GM12873 (cell line): Measurements from ENCODE around the gene MEGF11.

Experiments used
- TF ChIP-seq, protein P1 (sequence below): IDR thresholded peaks from 2 replicates; pipeline ENCODE4 v1.5.1; 2012; ENCODE audit warnings: low read depth, mild to moderate bottlenecking, moderate library complexity, low read length, control low read depth; ENCODE audit not compliant: insufficient read depth; ENCODE audit errors: missing control alignments

The MEGF11 gene

DNA sequence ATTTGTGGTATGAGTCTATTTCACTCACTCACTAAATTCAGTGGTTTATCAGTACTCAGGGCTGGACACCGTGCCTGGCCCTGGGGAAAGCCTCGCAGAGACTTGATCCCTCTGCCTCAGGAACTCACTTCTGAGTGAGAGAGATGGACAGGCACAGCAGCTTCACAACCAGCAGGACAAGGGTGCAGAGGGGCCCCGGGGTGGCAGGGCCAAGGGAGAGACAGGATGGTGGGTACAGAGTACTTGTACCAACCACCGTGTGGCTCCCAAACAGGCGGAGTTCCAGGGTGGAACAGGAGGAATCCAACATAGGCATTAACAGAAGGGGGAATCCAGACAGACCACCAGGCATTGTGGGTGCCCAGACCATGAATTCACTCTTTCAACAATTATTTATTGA, 143.7 kb downstream of the MEGF11 start:
- TF ChIP-seq, protein P1, sequence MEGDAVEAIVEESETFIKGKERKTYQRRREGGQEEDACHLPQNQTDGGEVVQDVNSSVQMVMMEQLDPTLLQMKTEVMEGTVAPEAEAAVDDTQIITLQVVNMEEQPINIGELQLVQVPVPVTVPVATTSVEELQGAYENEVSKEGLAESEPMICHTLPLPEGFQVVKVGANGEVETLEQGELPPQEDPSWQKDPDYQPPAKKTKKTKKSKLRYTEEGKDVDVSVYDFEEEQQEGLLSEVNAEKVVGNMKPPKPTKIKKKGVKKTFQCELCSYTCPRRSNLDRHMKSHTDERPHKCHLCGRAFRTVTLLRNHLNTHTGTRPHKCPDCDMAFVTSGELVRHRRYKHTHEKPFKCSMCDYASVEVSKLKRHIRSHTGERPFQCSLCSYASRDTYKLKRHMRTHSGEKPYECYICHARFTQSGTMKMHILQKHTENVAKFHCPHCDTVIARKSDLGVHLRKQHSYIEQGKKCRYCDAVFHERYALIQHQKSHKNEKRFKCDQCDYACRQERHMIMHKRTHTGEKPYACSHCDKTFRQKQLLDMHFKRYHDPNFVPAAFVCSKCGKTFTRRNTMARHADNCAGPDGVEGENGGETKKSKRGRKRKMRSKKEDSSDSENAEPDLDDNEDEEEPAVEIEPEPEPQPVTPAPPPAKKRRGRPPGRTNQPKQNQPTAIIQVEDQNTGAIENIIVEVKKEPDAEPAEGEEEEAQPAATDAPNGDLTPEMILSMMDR: no peak

DNA sequence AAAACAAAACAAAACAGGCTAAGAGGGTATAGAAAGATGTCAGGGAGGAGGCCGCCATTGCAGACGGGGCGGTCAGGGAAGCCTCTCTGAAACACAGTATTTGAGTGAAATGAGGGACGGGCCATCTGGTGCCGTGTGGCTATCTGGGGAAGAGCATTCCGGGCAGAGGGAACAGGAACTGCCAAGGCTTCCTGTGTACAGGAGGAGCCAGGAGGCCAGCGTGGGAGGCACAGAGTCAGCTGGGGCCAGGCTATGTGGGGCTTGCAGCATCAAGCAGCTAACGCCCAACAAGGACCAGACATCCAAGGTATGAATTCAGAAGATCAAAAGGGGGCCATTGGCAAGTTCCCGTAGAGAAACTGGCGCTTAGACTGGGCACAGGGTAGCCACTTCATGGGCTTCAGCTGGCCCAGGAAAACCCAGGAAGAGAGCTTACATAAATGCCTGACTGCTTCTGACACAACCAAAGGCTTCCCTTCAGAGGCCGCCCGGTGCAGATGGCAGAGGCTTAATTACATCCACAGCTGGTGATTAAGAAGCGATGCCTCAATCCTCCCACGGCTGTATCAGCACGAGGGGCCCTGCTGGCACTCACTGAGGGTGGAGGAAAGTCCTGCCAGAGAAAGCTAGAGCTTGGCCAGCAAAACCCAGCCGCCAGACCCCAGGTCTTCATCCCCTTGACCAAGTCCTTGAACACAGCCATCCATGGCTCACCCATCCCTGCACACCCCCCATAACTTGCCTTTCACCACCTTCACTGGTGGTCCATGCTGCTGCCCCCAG, 144.9 kb downstream of the MEGF11 start:
- TF ChIP-seq, protein P1: no peak

DNA sequence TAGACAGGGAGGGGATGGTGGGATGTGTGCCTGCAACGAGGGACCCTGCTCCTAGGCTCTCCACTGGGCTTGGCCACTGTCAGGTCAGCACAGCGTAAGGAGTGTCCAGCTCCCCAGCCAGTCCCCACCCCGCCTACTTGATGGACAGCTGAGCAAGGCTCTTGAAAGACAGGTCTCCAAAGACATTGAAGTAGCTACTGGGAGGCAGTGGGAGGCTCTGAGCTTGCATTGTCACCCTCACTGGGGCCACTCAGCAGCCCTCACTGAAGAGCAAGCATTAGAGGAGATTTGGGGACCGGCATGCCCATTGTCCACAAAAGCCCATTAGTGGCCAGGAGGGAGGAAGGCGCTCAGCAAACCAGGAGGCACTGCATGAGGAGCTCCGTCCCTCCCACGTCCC, 146.5 kb downstream of the MEGF11 start:
- TF ChIP-seq, protein P1: no peak

DNA sequence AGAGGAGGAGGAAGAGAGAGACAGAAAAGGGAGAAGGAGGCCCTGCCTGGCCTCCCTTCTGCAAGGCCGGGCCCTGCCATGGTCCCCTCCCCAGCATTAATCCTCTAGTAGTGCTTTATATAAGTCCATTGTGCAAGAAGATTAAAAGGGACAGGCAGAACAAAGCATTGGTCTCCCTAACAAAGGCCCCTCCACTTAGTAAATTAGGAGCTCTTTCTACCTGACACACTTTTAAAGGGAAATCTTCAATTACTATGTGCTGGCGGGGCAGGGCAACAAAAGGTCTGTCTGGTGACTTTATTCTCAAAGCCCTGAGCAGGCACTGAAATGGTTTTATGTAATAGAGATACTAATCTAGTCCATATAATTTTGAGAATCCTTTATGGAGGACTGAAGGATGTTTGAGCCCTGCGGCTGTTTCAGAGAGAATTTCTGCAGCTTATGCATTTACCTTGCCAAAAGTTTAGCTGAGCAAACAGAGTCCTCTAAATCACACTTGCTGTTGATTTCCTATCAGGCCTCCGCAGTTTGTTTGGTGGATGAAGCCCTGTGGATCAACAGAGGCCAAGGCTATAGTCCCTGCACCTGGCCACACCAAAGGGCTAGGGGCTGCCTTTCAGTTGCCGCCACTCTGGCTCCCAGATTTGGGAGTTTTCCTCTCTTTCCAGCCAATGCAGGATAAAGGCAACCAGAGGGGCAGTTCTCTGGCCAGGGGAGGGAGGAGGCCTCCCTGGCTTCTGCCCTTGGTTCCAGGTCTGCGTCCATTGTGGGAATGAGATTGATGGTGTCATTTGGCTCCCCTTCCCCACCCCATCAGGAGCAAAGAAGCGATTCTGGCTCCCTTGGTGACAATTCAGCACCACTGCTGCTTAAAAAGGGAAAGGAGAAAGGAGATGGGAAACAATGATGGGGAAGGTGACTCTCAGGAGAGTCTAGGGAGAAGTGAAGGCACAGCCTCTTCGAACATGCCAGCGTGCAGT, 148.0 kb downstream of the MEGF11 start:
- TF ChIP-seq, protein P1: no peak

DNA sequence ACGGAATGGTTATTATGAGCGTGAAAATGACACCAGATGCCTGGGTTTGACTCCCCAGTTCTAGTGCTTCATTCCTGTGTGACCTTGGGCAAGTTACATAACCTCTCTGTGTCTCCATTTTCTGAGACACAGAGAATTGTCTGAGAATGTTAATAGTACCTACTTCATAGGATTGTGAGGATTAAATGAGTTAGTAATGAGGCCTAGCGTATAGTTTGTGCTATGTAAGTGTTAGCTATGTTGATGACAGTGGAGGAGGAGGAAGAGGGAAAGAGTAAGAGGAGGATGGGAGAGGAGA, 150.3 kb downstream of the MEGF11 start:
- TF ChIP-seq, protein P1: no peak

DNA sequence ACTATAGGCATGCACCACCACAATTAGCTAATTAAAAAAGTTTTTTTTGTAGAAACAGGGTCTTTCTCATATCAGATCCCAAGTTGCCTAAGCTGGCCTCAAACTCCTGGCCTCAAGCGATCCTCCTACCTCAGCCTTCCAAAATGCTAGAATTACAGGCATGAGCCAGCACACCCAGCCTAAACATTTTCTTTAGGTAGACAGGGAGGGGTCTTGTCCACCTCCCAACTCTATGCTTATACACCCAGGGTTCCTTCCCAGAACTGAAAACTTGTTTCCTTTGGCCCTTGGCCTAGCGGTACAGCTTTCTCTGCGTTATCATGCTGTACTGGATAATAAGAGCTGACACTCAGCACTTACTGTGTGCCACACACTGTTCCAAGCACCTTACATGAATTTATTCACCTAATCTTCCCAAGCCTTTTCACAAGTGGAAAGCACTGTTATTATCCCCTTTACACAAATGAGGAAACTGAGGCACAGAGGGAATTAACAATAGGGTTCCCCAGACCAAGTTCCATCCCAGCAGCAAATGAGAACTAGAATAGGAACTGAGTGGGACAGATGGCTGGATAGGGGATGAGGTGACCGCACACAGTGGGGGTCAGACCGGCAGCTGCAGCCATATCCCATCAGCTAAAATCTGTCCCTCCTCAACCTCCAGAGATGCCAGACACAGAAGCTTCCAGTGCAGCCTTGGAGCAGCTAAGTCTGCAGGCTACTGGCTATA, 150.8 kb downstream of the MEGF11 start:
- TF ChIP-seq, protein P1: no peak
